Activated CD8-positive, alpha-beta memory T cell treated with anti-CD3 and anti-CD28 coated beads, Interleukin-2, amount 50 U/mL, for 1 hour (primary cell): ENCODE results near the gene RPS6KA2.

Experiments
- DNase-seq: peaks from one replicate; pipeline ENCODE4 v3.0.0-alpha.2; 2020; ENCODE audit errors: extremely low read depth

RPS6KA2 gene

DNA sequence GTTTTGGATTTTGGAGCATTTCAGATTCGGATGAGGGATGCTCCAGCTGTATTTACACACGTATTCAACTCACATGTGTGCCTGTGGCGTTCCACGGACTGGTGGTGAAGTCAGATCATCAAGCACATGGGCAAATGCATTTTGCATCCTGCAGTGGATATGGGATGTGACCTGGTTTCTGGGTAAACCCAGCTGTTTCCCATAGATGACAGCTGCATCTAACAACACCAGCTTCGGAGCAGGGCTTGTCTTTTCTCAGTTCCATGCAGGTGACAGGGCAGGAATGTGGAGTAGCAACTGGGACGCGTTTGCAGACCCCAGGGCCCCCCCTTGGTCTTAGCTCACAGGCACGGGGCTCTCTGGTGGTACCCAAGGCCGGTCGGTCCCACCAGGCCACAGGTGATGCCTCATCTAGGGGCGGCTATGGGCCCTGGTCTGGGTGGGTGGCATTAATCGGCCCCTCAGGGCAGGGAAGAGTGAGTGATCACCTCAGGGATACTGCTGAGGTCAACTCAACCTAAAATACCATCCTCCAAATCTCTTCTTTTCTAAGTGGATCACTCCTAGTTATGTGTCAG lies 123.8 kb downstream of the RPS6KA2 start:
- DNase-seq: no peak

- DNase-seq: no peak
Observed at GRCh38 chr6:166502453-166502852, 124.6 kb downstream of the RPS6KA2 start.

- DNase-seq: no peak
Observed at GRCh38 chr6:166501246-166501645, 125.8 kb downstream of the RPS6KA2 start.

- DNase-seq: no peak
Observed at GRCh38 chr6:166500246-166500645, 126.8 kb downstream of the RPS6KA2 start.

- DNase-seq: no peak
Observed at GRCh38 chr6:166499350-166500163, 127.5 kb downstream of the RPS6KA2 start.

GRCh38 chr6:166498661-166499349 lies 128.2 kb downstream of the RPS6KA2 start:
- no peak for DNase-seq

DNA sequence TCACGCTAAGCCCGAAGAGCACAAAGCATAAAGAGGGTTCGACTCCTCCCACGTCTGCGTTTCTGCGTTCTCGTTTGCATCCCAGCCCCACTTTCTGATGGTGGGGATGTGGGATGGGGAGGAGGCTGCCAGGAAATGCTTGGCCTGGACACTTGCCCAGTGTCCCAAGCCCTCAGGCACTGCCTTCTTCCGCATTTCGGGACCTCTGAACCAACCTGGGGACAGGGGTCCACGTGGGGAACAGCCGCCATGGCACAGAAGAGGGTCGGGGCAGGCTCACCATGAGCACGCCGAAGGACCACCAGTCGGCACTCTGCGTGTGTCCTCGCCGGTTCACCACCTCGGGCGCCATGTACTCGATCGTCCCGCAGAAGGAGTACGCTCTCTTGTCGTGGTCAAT lies 128.8 kb downstream of the RPS6KA2 start:
- no peak for DNase-seq

DNA sequence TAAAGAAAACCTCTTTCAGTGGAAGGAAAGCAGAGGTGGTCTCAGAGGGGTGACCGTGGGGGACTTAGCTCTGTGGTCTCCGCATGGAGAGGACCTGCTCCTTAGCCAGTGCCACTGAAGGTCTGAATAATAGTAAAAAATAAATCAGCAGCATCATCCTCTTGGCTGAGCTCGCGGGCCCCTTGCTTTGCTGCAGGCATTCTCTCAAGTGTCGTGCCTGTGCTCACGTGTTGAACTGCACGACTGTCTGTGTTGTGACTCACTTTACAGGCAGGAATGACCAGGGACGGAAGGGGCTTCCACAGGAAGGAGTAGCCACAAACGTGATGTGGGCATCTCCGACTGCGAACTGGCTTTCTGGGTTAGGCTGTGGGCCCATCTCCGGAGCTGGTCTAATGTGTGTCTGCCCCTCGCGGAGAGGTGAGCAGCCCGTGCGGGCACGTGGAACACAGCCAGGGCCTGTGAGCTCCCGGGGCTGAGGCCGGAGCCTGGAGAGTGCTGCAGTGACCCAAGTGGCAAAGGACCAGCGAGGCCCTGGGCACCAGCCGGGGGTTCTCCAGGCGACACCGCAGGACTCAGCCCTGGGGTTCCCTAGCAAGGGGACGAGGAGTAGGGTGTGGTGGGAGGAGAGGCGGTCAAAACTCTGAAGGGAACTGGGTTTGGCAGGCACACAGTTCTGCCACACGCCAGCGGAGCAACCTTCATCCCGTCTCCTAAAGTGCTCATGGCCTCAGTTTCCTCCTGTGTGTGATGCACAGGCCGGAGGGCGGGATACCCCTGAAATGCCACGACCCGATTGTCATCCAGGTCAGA lies 129.8 kb downstream of the RPS6KA2 start:
- no peak for DNase-seq

DNA sequence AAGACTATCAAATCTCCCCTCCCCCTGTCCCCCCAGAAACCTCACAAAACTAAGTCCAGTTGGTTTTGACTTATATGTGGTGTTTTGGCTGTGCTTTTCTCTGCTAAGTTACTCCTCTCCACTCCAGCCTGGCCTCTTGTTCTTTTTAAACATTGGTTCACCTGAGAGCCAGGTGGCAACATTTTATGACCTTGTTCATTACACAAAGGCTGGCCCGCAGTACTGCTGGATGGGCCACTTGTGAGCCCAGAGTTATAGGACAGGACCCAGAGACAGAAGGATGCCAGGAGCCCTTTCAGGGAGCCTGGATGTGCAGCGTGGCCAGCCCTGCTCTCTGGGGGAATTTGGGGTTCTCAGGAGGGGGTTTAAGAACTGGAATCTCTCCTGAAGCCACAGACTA lies 130.6 kb downstream of the RPS6KA2 start:
- DNase-seq: no peak

DNA sequence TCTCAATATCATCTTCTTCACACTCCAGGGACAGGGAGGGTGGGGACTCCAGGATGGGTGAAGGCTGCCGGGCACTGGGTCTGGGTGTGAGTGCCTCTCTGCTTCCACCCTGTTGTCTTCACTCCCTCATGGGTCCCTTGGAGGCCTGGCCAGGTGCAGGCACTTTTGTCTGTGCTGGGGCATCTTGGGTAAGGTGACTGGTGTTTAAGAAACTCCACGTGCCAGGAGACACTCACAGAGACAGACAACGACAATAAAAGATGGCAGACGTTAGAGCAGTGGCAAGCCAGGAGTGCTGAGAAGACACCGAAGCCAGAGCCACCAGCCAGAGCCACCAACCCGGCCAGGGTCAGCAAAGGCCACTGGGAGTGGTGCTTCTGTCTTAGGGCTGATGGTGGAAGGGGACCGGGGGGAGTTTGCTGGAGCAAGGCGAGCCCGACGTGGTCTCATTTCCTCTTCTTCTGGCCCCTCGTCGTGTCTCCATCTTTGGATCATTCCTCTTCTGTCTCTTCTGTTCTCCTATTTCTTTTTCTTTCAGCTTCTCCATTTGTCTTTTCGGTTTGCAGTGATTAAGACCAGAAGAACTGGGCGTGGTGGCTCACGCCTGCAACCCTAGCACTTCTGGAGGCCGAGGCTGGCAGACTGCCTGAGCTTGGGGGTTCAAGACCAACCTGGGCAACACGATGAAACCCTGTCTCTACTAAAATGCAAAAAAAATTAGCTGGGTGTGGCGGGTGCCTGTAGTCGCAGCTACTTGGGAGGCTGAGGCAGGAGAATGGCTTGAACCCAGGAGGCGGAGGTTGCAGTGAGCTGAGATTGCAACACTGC lies 131.3 kb downstream of the RPS6KA2 start:
- DNase-seq: no peak

DNA sequence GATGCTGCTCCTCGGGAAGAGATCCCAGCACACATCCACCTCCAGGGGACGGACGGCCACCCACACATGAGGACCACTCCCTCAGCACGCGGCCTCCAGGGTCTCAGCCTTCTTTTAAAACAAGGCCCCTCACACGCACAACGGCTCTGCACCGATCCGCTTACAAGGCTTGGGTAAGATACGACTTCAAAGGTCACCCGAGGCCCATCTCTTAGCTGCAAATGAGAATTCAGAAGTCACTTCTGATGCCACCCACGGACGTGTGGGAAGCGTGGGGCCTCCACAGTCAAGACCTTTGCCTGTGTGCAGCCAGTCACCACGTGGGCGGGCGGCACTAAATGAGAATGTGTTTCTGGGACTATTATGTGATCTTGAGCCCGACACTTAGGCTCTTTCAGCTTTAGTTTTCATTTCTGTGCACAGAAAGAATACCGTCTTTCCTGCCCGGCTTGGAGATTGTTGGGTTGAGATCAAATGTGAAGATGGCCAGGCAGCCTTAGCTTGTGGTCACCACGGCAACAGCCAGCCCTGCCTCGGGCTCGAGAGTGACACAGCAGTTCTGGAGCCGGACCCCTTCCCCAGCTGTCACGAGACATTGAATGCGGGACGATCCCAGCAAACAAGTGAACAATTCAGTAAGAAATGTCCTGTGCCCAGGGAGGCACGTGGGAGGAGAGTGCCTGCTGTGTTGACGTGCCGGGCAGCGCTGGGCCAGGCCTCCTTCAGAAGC lies 132.1 kb downstream of the RPS6KA2 start:
- no peak for DNase-seq

- DNase-seq: no peak
Observed at GRCh38 chr6:166494101-166494441, 133.0 kb downstream of the RPS6KA2 start.

- no peak for DNase-seq
Observed at GRCh38 chr6:166493427-166494100, 133.5 kb downstream of the RPS6KA2 start.

DNA sequence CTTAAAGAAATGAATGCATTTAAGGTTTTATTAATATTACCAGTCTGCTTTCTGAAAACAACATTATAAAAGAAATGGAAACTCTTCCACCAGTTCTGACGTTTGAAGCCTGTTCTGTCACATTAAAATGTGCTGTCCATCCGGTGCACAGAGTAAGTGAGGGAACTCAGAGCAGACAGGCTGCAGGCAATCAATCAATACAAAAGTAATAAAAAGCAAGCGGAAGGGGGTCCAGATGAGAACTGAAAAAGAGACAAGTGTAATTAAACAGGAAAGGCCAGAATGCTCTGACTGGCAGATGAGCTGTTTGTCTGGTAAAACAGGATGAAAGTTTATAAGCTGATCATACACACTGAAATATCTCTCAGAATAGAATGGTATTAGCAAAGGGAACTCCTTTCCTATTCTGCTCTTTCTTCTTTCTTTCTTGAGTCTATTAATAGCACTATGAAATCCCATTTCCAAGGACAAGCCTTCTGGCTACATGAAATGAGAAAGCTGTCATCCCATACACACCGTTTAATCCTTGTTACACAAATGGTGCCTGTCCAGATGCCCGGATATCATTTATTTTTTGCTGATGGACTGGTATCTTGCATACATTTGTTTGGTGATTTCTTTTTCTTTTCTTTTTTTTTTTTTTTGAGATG lies 134.8 kb downstream of the RPS6KA2 start:
- DNase-seq: no peak

- no peak for DNase-seq
Observed at GRCh38 chr6:166490671-166491500, 136.2 kb downstream of the RPS6KA2 start.

- no peak for DNase-seq
Observed at GRCh38 chr6:166489301-166490155, 137.5 kb downstream of the RPS6KA2 start.

DNA sequence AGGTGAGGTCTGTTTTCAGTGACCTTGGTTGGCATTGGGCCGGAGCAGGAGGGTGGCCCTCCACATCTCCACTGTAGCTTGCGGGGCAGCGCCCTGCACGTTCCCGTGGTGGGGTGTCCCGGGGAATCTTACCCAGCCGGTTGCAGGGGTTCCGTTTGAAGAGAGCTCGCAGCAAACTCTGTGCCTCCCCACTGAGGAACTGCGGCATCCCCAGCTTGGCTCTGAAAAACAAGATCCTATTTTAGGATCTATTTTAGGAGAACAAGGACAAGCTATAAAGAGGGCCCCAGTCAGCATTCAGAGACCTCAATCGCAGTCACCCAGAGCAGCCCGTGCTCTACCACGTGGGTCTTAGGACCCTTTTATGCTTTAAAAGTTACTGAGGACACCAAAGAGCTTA lies 138.3 kb downstream of the RPS6KA2 start:
- no peak for DNase-seq
